ENCODE measurements around the gene HMGN4.

DNA sequence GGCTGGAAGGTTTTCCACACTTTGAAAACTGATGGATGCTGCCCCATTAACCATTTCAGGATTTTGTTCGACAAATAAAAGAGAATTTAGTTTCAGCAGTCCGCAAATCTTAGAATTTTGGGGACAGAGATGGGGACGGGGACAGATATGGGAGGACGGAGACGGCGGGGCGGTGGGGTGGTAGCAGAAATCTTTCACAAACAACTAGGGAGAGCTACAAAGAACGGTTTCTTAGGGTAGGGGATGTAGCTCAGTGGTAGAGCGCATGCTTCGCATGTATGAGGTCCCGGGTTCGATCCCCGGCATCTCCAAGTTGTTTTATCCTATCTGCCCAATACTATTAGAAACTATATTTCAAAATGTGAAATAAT, 15.1 kb downstream of the HMGN4 start:
- TF ChIP-seq CTCF (IDR thresholded peaks at IDR 0.05) (no peak), POLR2A (IDR thresholded peaks at IDR 0.05) (no peak), POLR2AphosphoS5 (IDR thresholded peaks at IDR 0.05) (peak in 1 of 3 donors; percentile 31)

Data from breast epithelium (tissue), 3 donors.